GM12874 (cell line): ENCODE measurements around the gene PLPPR1.

Experiments
- TF ChIP-seq, protein P1 (sequence below): IDR thresholded peaks from 2 replicates; pipeline ENCODE4 v1.5.1; 2011; ENCODE audit warnings: low read depth, mild to moderate bottlenecking, control low read depth, low read length, moderate library complexity; ENCODE audit not compliant: insufficient read depth

The PLPPR1 gene

DNA sequence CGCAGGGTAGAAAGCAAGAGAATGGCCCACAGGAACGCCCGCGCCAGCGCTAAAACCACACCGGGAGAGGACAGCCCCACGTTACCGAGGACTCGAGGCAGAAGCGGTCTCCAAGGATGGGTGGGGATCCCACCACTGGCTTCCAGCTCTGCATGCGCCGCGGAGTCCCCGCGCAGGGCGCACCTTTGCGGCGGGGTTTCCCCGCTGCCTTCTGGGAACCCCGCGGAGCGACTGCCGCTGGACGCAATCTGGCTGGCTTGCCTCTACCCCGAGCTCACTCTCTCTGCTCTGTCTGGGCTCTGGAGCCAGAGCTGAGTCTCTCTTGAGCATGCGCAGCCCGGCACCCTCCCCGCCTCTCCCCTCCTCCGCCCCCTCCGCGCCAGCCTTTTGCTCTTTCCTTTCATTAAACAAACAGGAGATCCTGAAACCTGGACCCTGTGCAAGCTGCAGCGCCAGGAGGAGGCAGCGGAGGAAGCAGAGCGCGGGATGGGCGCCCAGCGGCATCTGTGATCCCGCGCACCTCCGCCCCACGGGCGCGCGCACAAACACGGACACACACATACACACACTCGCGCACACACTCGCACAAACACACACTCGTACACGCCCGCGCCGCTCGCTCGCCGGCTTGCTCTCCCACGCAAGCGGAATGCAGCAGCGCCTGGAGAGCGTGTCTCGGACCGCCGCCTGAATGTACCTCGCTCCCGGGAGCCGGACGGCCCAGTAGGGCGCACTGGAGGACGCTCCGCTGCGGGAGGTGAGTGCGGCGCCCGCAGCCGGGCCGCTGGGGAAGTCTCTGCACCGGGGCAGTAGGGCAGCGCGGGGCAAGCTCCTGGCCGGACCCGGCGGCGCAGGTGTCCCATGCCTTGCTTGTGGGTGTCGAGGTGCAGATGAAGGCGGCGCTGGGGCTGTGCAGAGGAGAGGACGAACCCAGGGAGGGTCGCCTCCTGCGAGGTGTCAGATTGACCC is at the start of gene PLPPR1:
Gene PLPPR1, plus strand, starts transcription at position 382 of the 969 bp plus-strand sequence.
- TF ChIP-seq, protein P1, sequence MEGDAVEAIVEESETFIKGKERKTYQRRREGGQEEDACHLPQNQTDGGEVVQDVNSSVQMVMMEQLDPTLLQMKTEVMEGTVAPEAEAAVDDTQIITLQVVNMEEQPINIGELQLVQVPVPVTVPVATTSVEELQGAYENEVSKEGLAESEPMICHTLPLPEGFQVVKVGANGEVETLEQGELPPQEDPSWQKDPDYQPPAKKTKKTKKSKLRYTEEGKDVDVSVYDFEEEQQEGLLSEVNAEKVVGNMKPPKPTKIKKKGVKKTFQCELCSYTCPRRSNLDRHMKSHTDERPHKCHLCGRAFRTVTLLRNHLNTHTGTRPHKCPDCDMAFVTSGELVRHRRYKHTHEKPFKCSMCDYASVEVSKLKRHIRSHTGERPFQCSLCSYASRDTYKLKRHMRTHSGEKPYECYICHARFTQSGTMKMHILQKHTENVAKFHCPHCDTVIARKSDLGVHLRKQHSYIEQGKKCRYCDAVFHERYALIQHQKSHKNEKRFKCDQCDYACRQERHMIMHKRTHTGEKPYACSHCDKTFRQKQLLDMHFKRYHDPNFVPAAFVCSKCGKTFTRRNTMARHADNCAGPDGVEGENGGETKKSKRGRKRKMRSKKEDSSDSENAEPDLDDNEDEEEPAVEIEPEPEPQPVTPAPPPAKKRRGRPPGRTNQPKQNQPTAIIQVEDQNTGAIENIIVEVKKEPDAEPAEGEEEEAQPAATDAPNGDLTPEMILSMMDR, result no peak

DNA sequence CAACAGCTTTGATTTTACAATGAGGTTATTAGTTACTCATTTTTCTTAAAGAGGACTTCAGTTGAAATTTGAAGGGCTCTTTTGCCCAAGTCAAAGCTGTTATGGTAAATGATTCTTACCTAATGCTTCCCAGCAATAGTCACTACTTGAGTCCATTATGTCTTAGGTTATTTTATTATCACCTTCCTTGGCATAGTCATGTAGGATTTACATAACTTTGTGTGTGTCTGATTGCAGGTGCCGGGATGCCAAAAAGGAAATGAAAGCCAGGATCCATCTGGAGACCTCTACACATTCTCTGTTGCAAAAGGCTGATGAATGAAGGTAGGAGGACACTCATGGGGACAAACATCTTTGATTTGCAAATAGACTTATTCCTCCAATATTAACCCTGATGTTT is 38.8 kb upstream of the PLPPR1 start:
- TF ChIP-seq, protein P1, result no peak

DNA sequence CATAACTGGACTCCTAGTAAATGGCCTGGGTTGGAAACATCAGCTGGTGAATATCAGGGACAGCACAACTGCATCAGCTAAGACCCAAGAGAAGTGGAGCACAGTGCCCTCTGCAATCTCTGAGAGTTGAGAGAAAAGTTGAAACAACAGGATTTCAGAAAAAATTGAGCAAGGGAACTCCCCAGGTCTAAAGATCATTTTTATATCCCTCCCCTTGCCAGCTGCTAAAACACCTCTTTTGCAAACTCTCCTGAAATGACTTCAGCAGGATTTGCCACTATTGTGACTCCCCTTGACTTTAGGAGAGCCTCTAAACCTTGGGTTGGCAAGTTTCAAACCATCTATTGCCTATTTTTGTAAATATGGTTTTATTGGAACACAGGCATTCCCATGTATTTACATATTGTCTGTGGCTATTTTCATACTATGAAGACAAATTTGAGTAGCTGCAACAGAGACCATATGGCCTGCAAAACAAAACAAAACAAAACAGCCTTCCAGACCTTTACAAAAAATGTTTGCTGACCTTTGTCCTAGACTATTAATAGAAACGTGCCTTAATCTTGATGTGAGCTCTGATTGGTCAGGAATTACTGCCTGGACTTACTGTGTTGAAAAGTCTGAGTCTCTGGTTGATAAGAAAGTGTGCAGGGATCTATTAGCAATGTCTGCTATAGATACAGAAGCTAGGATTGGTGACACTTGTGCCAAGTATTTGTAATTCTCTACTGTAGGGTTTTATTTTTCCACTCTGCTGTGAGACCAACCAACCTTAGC is 37.7 kb upstream of the PLPPR1 start:
- TF ChIP-seq, protein P1, result no peak

DNA sequence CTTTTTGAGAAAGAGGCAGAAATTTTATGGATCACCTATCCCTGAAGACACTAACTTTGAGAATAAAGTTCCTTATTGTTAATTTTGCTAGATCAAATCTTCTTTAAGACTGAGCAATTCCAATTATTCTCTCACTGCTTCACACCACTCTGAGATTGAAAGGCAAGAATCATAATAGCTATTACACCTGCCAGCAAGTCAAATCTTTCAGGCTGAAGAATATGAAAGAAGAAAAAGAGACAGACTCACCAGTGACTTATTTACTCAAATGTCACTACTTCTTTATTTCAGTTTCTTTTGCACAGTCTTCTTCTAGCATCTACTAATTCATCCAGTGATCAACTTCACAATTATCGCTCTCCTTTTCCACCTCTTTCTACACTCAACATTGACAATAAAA is 35.9 kb upstream of the PLPPR1 start:
- TF ChIP-seq, protein P1, result no peak

DNA sequence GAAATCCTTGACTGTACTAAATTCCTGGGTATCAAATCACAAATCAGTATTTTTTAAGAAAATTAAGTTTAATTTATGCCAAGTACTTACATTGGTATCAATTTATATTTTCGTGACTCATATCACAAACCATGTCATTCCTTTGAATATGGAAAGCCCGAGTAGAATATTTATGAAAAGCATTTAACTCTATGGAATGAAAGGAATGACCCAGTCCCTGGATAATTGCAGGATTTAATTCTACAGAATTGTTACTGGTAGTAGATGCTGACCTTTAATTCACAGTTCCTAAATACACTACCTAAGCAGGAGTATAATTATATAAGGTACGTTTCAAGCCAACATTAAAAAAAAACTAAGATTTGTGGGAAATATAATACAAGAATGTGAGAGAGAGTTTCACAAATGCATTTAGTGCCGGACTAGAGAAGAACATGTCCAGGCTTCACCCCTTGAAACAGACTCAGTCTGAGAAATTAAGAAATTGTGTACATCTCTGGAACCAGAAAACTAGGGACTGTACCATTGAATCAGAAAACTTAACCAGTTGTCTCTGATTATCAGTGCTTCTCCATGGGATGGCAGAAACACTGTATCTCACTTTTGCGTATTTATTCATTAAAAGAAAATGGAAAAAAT is 28.5 kb upstream of the PLPPR1 start:
- TF ChIP-seq, protein P1, result no peak

DNA sequence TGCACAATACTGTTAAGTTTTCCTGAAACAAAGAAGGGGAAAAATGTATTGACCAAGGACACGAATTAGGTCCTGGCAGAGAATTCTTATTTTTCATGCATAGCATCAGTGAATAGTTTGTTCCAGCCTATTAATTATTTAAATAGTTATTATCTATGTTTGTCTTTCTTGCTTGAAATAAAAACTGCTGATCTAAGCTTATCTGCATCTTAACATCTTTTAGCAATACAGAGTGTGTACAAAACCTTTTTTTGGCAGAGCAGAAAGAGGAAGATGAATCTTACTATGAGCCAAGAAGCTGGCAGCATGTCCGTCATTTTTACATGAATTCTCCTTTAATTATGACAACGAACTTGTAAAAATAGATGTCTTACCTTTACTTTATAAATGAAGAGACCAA is 23.3 kb upstream of the PLPPR1 start:
- TF ChIP-seq, protein P1, result no peak

DNA sequence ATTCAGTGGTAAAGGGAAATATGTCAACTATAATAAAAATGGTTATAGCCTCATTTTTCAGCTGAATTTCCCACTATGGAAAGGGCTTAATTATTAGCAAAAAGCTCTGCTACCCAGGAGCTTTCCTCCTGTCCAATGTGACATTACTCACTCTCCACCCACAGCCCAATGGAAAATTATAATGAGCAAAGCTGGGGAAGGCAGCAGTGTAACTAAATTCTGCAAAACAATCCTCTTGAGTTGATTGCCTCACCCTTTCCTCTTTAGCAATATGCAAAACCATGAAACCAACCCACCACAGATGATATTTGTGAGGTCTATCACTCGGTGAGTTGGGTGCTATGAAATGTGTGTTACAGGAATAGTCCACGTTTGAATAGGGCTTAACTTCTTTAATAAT is 14.0 kb upstream of the PLPPR1 start:
- TF ChIP-seq, protein P1, result no peak
